ENCODE results near the gene ZNF566. TPM values are rescaled to one million over a fixed set of nuclear protein-coding genes. Genes with fewer than 3 reads are reported as not detected.

ZNF566 gene
- total RNA-seq, result 4.1 and 6.5 TPM in 2 replicates

DNA sequence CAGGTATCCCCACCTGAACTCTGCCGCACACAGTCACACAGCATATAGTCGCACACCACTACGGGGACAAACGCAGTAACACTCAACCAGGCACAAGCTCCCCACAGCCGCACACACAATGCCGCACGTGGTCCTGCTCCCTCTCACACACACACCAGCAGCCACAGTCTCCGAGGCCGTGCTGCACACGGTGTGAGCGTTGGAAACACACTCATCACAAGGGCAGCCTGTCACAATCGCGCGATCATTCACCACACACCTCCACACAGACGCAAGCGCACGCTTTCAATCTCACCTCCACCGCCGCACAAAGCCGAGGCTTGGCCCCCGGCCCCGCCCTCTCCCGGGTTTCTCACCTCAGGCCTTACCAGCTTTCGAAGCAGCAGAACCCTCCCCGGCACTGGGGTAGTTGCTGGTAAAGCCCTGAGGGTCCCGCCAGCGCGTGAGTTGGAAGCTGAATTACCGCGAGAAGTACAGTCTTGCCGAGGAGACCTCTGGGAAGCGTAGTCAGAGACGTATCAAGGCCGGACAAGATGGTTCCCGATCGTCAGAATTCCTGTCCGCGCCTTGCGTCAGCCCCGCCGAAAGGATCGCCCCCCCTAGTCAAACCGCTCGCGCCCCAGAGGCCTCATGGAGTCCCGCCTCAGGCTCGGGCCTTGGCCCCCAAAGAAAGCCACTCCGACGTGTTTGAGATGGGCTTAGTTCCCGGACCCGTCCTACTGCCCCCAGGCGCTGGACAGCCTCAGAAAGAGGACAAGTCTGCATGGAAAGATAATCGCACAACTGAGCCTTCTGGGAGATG lies at the start of gene ZNF566:
Gene ZNF566 (minus strand): TSS at position 444 of the 802 bp plus-strand sequence. CDS start 13,004 bp downstream, outside the sequence.

DNA sequence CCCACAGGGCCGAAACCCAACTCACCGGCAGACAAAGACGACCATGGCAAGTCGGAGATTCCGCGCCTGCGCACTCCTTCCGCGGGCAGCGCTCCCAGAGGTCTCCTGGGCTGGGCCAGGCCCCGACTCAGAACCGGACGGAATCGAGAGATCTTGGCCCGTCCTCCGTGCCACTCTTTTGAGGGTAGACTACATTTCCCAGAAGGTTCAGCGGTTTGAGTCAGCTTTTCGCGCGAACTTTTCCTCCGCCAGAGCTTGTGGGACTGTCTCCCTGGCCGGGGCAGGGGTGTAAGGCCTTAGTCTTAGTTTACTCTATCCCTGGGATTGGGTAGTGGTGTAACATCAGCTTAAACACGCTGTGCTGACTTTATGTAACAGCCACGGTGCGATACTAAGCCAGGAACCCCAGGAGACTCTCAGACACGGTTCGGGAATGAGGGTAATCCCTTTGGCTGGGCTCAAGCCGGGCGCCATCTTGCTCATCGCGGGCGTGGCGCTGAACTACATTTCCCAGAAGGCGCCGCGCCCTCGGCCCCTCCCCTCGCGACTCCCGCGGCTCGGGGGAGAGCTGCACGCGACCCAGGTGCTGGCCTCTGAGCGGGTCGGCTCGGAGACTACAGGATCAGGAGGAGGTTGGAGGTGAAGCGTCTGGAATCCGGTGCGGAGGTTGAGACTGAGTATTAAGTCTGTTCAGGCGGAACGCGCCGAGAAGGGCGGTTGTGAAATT lies 39.0 kb upstream of the ZNF566 start, which contains the start of gene ZNF260:
Gene ZNF260 (minus strand): TSS at position 78 of the 727 bp plus-strand sequence. CDS start 13,033 bp downstream, outside the sequence.

GRCh38 chr19:36418287-36419001 lies 70.9 kb downstream of the ZNF566 start, which contains the start of gene ZFP82:
TSS of gene ZFP82 (minus strand) at chr19:36418644. CDS start at chr19:36409789, 8,855 bp downstream.

Other genes starting within 250 kb of the ZNF566 start
- 0.78 and 3.2 TPM in 2 replicates for gene ZFP14, start 110.4 kb downstream of the ZNF566 start, total RNA-seq
- gene ZFP82, start 70.9 kb downstream of the ZNF566 start, total RNA-seq, result 4.4 and 6.8 TPM in 2 replicates
- gene ZNF260, start 38.7 kb upstream of the ZNF566 start, total RNA-seq, result 16.4 and 25.2 TPM in 2 replicates
- gene ZNF529, start 83.7 kb upstream of the ZNF566 start, total RNA-seq, result 5.4 and 9.1 TPM in 2 replicates
- 2.8 and 4.1 TPM in 2 replicates for gene ZNF382, start 115.8 kb upstream of the ZNF566 start, total RNA-seq
- 1.8 and 10.1 TPM in 2 replicates for gene ZNF461, start 177.3 kb upstream of the ZNF566 start, total RNA-seq
- gene ZNF567, start 198.1 kb upstream of the ZNF566 start, total RNA-seq, result 3.8 and 9.7 TPM in 2 replicates

Data from epithelial cell of alveolus of lung (primary cell).